ENCODE data around the gene ICAM2.
A peak's percentile ranks its signal among the peaks of the same experiment; 100 is the strongest.

ICAM2 gene

DNA sequence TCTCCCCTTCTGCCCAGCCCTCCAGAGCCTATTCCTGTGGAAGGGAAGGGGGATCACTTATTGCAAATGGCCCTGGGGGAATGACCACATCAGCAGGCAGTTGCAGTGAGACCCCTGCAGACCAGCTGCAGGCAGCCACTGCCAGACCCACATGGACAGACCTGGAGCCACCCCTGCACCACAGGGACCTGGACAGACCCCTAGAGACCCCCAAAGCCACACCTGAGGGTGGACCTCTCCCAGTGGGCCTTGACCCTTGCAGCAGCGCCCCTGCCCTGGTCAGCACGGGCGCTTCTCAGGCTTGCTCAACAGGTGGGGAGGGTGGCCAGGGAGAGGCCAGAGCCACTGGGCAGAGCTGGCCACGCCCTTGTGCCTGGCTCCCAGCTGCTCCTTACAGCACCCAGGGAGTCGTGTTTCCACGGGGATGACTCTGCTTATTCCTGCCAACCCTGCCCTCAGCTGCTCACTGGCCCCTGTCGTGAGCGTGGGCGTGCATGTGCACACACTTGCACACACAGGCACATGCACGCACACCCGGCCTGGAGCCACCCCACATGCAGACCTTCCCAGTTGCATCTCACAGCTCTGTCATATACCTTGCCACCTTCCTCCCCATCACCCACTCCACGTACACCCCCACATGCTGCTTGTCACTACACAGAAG is 46.4 kb downstream of the ICAM2 start:
- no peak for DNase-seq

DNA sequence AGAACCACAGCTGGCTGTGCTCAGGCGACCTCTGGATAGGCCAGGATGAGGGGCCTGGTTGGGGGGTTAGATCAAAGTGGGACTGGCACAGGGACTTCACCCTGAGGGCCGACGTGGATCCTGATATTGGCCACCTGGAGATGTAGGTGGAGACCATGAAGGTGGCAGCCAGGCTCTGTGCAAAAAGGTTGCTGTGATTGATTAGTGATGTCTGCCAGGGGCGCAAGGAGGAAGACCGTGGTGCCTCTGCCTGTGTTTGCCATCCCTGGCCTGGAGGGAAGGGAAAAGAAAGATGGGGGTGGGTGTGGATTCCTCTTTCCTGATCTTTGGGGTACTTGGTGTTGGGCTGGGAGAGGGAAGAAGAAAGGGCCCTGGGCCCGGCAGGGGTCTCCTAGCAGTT is 47.2 kb downstream of the ICAM2 start:
- DNase-seq, result no peak

DNA sequence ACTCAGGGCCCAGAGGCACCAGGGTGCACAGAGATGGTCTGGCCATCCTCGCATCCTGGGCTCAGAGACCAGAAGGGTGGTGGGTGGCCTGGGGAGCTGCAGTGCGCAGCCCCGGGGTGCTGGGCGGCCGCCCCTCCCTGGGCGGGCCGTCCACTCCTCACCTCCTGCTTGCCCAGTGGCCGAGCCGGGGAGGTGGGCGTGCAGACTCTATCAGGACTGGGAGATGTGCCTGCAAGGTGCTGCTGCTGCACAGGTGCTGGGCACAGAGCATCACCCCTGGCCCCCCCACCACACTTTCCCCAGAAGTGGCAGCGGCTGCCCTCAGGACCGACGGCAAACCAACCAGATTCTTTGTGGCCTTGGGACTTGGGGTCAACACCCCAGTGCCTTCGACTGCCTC is 47.6 kb downstream of the ICAM2 start, which contains the start of gene SCN4A:
TSS of gene SCN4A (minus strand) at position 123 of the 400 bp plus-strand sequence. CDS start at position 46, 77 bp downstream.
- DNase-seq, result no peak

DNA sequence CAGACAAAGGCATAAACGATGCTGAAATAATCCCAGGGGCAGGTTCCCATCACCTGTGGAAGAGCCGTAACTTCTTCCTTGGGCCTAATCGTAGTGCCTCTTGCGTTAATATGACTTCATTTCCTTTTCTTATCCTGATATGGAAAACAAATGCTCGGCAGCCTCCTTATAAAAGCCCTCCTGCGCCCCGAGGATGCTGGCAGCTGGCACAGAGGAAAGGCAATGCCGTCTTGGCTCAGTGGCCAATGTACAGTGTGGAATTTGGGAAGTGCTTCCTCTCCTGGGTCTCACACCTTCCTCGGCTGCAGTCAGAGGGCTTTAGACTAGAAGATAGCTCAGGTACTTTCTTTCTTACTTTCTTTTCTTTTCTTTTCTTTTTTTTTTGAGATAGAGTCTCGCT is 51.2 kb downstream of the ICAM2 start:
- no peak for DNase-seq

DNA sequence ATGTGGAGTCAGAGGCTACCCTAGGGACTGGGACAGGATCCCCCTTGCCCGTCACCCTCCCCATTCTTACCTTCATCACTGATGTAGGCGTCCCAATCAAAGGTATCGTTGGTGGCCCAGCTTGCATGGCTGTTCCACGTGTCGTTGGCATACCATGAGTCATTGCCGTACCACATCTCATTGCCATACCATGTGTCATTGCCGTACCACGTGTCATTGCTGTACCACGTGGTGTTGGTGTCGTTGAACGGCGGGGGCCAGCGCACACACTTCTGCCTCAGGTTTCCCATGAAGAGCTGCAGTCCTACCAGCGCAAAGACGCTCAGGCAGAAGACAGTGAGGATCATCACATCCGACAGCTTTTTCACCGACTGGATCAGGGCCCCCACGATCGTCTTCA is 52.5 kb downstream of the ICAM2 start:
- no peak for DNase-seq

DNA sequence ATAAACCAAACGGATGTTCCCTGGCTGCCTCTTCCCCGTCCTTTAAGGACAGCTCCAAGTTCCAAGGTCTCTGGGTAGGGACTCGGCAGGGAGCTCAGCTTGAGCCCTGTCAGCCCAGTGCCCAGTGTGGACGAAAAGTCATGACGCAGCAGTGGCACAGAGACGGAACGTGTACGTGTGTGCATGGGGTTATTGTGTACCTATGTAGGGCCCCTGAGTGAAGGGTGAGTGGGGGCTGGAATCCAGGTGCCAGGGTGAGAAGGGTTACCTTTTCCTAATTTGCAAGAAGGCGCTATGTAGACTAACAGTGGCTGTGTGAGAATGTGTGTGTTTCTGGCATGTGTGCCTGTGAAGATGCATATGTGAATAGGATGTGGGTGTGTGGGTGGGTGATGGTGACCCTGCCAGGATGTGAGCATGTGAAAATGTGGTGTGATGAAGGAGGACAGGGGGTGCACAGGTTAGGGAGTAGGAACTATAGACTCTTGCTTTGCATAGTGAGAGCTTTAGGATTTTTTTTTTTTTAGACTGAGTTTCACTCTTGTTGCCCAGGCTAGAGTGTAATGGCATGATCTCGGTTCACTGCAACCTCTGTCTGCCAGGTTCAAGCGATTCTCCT is 53.7 kb downstream of the ICAM2 start:
- no peak for DNase-seq

DNA sequence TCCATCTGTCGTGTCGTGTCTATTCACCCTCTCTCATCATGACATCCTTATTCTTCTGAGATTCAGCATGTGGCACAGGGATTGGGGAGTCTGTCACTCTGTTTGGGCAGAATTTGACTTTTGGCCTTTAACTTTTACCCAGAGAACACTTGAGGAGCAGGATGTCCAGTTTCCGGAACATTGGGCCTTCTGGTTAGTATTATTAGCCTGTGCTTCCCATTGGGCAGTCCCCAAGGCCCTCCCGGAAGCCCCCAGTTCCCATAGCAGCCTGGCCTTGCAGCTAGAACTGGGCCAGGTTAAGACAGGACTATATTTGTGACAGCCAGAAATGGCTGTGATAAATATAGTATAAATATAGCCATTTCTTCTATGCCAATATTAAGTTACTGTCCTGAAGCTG is 57.3 kb downstream of the ICAM2 start:
- DNase-seq, result no peak

DNA sequence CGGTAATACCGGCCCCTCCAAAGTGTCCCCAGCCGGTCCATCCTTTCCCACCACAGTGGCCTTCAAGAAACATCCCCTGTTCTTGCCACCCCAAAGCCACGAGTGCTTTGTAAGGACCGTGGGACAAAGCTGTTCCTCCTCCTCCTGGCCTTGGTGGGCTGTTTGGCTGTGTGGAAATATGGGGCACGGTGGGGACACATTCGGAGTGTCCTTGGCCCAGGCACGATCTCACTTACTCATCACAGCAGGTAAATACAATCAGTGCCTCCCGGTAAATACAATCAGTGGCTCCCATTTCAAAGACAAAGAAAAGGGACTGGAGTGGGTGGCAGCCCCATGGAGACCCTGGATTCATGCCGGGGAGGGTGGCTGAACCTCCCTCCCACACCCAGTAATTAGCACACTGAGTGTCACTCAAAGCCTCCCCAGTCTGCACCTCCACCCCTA is 58.1 kb downstream of the ICAM2 start:
- no peak for DNase-seq

DNA sequence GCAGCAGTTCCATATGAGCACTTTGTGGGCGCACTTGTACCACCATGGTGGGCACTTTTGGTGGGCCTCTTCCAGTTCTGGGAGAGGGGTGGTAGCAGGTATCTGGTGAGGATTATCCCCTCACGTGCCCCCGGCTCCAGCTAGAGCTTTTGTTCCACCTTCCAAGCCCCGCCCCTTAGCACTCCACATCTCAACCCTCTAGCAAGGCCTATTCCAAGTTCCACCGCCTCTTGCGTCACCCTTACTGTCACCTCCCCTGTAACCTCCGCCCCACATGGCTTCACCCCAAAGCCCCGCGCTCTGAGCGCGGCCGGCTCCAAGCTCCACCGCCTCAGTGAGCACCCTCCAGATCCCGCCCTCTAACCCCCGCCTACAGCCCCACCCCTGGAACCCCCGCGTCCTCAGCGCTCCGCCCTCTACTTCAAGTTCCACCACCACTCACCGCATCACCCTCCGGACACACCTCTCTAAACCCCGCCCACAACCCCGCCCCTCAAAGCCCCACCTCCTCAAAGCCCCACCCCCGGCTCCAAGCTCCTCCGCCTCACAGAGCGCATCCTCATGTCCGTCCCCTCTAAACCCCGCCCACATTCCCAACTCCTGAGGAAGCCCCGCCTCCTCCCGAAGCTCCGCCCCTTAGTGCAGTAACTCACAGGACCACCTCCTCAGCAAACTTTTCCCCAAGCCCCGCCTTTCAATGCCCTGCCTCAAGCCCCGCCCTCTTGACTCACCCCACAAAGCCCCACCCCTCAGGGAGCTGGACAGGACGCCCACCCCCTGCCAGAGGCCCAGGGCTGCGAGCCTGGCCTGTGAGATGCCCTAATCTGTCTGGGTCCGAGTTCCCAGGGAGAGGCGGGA is 58.8 kb downstream of the ICAM2 start:
- no peak for DNase-seq

DNA sequence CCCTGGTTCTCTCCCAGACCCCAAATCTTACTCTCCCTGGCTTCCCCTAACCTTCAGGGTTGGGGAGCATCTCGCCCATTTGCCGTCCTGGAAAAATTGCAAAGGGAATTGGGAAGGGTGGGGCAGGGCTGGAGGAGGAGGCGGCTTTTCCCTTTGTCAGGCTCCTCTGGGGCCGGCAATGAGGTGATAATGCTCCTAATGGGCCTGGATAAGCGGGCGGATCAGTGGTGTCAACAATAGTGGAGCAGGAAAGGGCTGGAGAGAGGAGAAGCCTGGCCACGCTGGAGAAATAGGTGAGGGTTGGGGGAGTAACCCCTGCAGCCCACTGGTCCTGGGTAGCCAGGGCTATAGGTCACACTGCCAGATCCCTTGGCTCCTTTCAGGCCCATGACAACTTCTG is 60.0 kb downstream of the ICAM2 start:
- DNase-seq, result no peak

DNA sequence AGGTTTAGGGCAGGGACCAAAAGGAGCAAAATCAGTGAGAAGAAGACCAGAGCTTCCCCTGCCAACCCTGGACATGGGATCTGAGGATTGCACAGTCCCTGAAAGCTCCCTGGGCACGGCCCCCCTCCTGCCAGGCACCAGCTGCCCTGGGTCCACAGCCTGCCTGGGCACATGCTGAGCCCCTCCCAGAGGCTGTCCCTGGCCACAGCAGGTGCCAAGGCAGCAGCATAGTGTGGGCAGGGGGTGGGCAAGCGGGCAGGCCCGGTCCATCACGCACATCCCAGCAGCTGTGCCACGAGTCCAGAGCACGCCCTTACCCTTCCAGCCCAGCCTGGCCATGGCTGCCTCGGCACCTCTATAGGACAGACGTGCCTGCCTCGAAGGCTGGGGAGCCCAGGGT is 60.4 kb downstream of the ICAM2 start:
- no peak for DNase-seq

DNA sequence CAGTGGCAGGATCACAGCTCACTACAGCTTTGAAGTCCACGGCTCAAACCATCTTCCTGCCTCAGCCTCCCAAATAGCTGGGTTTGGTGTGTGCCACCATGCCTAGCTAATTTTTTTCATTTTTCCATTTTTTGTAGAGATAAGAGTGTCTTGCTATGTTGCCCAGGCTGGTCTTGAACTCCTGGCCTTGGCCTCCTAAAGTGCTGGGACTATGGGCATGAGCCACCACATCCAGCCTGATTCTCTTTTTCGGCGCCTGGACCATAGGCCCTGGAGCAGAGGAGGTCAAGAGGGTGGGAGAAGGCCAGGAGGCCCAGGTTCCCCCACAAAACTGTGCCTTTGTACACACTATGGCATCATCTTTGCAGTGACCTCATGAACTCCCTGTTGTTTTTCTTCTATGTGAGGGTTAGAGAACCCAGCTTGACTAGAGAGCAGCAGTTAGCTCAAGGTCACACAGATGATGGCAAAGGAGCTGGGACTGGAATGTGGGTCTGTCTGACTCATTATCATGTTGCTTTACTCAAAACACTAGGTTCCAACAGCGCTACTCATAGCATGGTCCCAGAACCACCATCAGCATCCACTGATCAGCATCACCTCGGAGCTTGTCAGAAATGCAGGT is 64.0 kb downstream of the ICAM2 start:
- DNase-seq, result no peak

DNA sequence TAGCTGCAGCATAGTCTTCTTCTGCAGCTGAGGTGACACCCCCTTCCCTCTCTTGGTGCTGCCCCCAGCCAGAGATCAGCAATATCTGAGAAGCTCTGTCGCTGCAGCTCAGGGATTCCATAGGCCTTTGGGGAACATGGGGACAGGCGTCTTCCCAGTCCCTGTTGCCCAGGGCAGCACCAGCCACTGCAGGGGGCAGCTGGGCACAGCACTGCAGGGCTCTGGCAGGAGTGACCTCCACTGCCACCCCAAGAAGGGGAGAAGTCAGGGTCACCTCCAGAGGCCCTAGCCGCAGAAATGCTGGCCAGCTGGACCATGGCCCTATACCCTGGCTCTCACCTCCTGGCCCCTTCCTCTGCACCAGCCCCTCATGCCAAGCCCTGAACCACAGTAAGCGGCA is 64.6 kb downstream of the ICAM2 start:
- no peak for DNase-seq

DNA sequence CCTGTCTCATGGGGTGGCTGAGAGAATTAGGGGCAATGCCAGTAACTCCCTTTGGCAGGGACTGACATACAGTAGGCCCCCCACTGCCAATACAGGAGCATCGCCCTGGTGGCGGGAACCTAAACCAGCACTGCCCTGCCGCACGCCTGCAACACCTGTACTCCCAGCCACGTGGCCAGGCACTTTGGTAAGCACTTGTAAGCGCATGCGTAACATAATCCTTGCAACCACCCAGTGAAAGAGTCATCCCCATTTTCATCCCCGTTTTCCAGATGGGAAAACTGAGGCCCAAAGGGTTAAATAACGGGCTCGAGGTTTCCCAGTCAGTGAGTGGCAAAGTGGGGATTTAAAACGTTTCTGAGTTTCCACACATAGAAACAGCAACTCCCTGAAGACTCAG is 65.2 kb downstream of the ICAM2 start:
- DNase-seq, result no peak

DNA sequence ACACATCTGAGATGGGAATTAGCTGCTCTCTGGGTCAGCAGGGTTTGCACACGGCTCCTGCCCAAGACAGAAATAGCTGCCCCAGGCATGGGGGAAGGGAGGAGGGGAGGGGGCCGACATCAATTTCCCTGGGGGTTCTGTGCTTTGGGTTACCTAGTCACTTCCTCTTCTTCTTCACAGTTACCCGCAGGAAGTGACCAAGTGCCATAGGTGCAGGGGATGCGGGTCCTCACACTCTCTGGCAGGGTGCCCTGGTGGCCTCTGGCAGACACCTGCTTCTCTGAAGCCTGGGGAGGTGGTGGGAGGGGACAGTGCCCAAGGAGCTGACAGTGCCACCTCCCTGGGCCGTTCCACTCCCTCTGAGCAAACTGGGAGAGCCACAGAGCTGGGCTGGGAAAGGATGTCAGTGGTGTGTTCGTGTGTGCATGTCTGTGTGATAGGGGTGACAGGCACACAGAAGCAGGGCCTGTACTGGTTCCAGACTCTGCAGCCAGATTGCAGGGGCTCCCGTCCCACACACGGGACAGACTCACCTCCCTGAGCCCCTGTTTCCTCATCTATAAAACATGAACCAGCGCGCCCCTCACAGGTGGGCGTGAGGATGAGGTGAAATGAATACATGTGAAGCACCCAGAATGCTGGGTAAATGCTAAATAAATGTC is 65.9 kb downstream of the ICAM2 start:
- peak; percentile 17 for DNase-seq
